NOMO-1 treated with dmso at 0.1 percent for 144 hours (cell line): Measurements from ENCODE around the gene SHISAL2A.

ENCODE experiments used
- DNase-seq: peaks from one replicate; lab custom pipeline; 2025; ENCODE audit not compliant: unreplicated experiment; lab: John Stamatoyannopoulos, UW

Gene SHISAL2A

DNA sequence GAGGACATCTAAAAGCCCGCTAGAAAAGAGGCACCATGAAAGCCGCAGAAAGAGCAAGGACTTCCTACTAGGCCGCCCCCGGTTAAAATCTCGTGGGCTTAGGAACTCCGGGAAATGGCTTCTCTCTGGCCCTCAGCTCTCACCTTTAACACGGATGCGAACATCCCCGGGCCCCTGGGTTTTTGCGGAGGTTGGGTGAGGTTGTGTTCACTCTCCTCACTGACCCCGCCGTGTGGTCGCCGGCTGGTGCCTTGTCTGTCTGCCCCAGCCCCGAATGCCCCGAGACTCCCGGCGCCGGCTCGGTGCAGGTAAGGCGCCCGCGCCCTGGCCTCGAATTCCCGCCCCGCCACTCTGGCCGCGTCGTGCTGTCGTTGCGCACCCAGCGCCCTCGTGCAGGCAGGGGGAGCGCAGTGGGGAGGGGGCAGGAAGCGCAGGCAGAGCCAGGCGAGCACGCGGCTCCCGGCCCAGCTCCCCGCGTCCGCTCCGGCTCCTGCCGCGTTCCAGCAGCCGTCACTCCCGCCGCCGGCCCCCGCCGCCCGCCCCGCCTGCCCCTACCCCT lies at the start of gene SHISAL2A:
Gene SHISAL2A, plus strand, starts transcription at position 437 of the 559 bp plus-strand sequence. CDS start 326 bp downstream, outside the sequence.
- no peak for DNase-seq

DNA sequence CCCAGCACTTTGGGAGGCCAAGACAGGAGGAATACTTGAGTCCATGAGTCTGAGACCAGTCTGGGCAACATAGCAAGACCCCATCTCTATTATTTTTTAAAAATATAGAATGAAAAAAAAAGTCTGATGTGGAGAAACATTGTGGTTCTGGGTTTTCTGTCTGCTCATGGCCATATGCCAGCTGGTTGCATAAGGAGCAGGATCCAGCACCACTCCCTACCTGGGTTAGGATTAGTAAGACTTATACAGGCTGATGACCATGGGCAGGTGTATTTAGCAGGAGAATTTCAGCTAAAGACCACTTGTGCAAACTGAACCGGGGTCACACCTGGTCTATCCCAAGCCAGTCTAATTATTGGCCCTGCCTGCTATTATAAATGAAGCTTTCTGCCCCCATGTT lies 47.5 kb upstream of the SHISAL2A start:
- DNase-seq, result no peak

DNA sequence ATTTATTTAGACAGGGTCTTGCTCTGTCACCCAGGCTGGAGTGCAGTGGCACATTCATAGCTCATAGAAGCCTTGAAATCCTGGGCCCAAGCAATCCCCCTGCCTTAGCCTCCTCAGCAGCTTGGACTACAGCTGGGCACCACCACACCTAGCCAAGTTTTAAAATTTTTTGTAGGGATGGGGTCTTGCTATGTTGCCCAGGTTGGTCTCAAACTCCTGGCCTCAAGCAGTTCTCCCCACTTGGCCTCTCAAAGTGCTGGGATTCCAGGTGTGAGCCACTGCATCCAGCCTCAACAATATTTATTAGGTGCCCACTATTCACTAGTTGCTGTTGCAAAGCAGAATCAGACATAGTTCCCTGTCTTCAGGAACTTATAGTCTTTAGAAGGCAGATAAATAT lies 44.9 kb upstream of the SHISAL2A start:
- DNase-seq, result no peak

DNA sequence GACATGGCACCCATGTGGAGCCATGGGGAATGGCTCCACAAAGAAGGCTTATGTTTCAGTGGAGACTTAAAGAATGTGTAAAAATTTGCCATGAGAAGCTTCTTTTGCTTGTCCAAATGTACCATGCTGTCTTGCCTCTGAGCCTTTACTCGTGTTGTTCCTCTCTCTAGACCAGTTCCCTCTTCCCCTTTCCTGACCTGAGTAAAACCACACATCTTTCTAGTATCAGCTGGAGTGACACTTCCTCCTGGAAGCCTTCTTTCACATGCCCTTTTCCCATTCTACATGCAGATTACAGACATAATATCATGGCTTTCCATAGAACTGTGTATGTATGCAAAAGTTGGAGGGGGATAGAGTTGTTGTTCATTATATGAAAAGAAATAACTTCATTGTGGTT lies 44.4 kb upstream of the SHISAL2A start:
- peak; percentile 32 for DNase-seq

- no peak for DNase-seq
Observed at GRCh38 chr1:52590266-52590665, 42.7 kb upstream of the SHISAL2A start.

DNA sequence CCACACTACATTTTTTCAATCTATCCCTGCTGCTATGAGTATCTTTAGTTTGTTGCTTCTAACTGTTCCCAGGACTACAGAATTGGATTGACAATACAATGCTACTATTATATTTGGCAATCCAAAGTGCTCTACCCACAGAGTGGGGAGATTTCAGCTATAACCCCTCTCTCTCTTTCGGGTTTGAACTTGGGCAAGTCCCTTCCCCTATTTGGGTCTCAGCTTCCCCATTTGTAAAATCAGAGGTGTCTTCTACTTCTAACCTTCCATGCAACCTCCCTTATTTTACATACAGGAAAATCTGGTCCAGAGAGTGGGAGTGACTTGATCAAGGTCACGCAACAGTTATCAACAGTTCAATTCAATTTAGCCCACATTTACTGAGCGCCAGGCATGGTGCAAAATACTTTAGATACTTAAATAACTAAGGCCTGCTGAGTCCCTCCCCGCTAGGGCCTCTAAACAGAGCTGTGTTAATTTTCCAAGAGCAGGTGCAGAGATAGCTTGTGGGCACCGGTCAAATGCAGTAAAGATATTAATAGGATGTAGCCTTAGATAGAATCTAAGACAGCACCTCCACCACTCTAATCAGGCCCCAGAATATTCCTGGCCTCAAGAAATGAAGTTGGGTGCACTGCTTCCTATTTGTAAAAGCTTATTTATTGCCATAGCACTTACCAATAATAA lies 40.2 kb upstream of the SHISAL2A start:
- no peak for DNase-seq

DNA sequence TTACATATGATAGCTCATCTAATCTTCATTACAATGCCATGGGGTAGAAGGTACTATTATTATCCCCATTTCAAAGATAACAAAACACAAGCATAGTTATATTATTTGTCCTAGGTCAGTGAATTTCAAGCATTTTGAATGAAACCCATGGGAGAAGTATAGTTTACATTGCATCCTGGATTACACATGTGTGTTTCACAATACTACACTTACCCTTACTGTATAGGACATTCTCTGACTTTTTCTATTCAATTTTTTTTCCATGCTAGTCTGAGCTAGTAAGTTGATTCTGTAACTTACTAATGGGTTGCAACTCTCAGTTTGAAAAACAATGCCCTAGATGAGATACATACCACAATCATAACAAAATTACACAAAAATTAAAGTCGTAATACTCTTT lies 39.5 kb upstream of the SHISAL2A start:
- DNase-seq, result no peak

- no peak for DNase-seq
Observed at GRCh38 chr1:52595061-52595460, 37.9 kb upstream of the SHISAL2A start.

DNA sequence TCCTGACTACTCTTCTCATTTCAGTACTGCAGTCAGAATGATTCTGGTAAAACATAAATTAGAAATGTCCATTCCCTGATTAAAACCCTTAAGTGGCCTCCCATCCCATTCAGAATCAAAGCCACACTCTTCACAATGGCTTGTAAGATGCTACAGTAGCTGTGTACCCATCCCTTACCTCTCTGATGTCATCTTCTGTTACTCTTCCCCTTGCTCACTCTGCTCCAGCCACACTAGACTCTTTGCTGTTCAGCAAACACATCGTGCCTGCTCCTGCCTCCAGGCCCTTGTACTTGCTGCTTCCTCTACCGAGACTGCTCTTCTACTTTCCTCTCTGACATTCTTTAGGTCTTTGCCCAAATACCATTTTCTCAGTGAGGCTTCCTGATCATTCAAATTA lies 35.1 kb upstream of the SHISAL2A start:
- no peak for DNase-seq

DNA sequence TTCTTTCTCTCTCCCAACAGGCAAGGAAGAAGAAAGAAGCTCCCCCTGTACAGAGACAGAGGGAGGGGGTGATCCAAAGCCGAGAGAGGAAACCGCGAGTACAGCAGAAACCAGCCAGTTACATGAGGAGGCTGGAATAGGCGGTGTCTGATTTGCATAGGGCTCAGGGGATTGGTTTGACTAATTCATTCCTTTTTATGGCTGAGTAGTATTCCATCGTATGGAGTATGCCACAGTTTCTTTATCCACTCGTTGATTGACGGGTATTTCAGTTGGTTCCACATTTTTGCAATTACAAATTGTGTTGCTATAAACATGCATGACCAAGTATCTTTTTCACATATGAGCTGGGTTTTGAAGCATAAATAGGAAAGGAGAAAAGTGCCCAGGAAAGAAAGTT lies 34.2 kb upstream of the SHISAL2A start:
- no peak for DNase-seq

GRCh38 chr1:52599236-52599635 lies 33.7 kb upstream of the SHISAL2A start:
- DNase-seq, result no peak

- no peak for DNase-seq
Observed at GRCh38 chr1:52600533-52601179, 32.3 kb upstream of the SHISAL2A start.

- no peak for DNase-seq
Observed at GRCh38 chr1:52601519-52601918, 31.4 kb upstream of the SHISAL2A start.

GRCh38 chr1:52601991-52602855 lies 30.7 kb upstream of the SHISAL2A start, which contains the start of gene GPX7:
Gene GPX7, plus strand, starts transcription at chr1:52602371. Its CDS starts 39 bp downstream, at chr1:52602410.
- DNase-seq, result no peak

GRCh38 chr1:52602856-52603600 lies 29.9 kb upstream of the SHISAL2A start:
- DNase-seq, result no peak

GRCh38 chr1:52603630-52604029 lies 29.3 kb upstream of the SHISAL2A start:
- DNase-seq, result no peak

- no peak for DNase-seq
Observed at GRCh38 chr1:52604063-52604770, 28.8 kb upstream of the SHISAL2A start.

GRCh38 chr1:52613636-52614373 lies 19.2 kb upstream of the SHISAL2A start:
- no peak for DNase-seq

- no peak for DNase-seq
Observed at GRCh38 chr1:52614671-52615070, 18.3 kb upstream of the SHISAL2A start.
